GM18526 (cell line): ENCODE results near the gene DUSP19.

Source experiments
- POLR2A ChIP-seq: IDR thresholded peaks from 3 replicates; pipeline ENCODE4 v1.6.1; 2011; ENCODE audit not compliant: insufficient read length; ENCODE audit errors: extremely low read depth

The DUSP19 gene

DNA sequence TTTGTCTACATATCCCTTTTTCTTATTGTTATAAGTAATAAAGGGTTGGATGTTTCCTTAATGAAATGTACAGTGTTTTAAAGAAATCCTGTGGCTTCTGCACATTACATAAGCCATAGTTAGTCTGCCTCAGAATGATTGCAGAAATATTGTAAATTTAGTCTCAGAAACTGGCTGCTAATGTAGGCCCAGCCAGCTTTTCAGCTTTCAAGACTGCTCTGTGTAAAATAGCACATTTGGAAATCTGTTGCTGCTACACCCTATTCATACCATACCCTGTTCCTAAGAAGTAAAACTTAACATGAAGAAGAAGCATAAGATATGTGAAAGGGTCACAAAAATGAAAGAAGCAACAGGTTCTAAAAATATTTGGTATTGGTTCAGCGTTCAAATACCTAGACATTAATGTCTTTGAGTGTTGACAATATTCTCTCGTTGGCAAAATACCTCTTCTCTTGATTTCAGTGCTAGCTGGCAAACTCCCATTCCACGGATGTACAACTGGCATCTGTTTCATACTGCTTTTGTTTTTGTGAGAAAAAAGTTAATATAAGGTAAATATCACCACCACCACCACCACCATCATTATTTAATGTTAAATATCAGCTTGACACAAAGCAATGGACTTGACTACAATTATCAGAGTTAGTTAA is 21.1 kb upstream of the DUSP19 start:
- TF ChIP-seq POLR2A, result no peak

GRCh38 chr2:183059561-183059960 is 19.0 kb upstream of the DUSP19 start:
- TF ChIP-seq POLR2A, result no peak

- no peak for TF ChIP-seq POLR2A
These were observed 17.8 kb upstream of the DUSP19 start for GRCh38 chr2:183060571-183061231.

- no peak for TF ChIP-seq POLR2A
These were observed 15.5 kb upstream of the DUSP19 start for GRCh38 chr2:183063083-183063482.

GRCh38 chr2:183068561-183068960 is 10.0 kb upstream of the DUSP19 start:
- no peak for TF ChIP-seq POLR2A

GRCh38 chr2:183069174-183069573 is 9.4 kb upstream of the DUSP19 start:
- TF ChIP-seq POLR2A, result no peak

GRCh38 chr2:183070942-183071844 is 7.4 kb upstream of the DUSP19 start:
- no peak for TF ChIP-seq POLR2A

GRCh38 chr2:183072177-183072576 is 6.4 kb upstream of the DUSP19 start:
- no peak for TF ChIP-seq POLR2A

DNA sequence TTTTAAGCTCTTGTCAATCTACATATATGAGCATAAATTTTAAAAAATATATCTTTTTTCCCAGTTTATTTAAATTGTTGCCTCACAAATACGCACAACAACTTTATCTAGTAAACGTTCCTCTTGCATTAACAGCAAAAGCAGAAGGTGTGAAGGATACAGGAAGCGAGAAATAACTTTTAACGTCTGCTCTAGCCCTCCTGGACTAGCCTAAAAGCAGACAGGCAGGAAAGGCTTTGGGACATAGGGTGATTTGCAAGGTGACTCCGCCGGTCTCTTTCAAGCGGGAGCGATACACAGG is 434 bp upstream of the DUSP19 start:
- no peak for TF ChIP-seq POLR2A

GRCh38 chr2:183079139-183079775 is 710 bp downstream of the DUSP19 start:
- TF ChIP-seq POLR2A, result no peak

GRCh38 chr2:183081911-183082310 is 3.4 kb downstream of the DUSP19 start:
- TF ChIP-seq POLR2A, result no peak

DNA sequence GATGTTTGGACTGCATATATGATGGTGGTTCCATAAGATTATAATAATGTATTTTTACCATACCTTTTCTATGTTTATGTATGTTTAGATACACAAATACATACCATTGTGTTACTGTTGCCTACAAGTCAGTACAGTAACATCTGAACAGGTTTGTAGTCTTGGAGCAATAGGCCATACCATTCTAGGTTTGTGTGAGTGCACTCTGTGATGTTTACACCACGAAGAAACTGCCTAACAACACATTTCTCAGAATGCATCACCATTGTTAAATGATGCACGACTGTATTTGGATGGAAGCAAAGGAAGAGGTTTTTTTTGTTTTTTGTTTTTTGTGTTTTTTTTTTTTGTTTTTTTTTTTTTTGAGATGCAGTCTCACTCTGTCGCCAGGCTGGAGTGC is 9.5 kb downstream of the DUSP19 start:
- no peak for TF ChIP-seq POLR2A

DNA sequence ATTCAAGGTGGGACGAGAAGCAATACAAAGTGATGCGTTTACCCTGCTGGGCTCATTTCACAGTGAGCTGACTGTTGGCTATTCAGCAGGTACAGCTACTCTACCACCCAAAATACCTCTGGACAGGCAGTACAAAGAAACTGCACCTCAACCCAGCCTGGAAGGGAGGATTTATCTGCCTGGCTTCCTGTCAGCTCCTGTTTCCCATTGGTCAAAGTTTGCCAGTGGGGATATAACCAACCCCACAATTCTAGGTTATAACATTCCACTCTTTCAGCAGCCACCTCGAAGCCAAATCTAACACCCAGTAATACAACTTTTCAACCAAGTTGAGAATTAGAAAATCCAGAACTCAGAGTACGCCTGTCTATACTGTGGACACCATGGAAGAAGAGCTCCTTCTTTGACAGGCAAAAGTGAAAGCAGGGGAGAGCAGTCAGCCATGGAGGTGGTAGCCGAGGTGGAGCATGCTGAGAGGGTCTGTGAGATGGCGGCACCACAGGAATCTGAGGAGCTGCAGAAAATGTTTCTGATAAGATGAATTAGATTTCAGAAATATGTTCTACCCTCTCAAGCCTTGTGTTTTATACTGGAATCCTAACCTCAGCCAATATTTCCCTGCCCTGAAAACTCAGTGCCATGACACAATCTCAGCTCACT is 10.8 kb downstream of the DUSP19 start:
- no peak for TF ChIP-seq POLR2A

DNA sequence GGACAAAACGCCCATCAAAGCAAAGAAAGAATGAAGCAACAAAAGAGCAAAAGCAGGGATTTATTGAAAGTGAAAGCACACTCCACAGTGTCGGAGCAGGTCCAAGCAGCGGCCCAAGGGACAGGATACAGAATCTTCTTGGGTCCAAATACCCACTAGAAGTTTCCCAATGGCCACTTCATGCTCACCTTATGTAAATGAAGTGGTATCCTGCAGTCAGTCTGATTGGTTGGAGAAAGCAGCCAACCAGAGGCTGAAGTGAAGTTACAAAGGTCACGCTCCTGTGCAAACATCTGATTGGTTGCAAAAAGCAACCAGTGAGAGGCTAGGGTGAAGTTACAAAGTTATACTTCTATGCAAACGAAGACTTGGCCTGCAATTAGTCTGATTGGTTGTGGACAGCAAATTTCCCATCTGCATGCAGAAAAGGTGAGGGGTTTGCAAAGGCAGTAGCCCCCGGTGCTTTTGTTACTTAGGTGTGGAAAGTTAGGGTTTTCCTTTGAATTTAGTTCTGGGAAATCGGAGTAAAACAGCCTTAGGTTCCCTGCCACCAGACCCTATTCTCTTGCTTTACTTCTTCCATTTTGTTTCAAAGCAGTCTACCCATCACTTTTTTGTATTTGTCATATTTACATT is 12.9 kb downstream of the DUSP19 start:
- TF ChIP-seq POLR2A, result no peak

DNA sequence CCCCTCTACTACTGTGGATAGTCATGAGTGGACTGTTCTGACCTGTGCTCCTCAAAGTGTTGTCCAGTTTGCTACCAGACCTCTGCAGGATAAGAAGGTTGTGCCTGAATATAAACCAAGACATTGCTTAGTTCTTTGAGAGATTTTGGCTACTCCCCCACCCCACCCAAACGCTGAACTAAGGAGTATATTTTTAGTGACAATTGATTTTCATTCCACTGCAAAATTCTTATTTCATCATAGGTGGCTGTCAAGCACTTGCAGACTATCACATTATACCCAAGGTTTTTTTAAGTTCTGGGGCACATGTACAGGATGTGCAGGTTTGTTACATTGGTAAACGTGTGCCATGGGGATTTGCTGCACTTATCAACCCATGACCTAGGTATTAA is 13.4 kb downstream of the DUSP19 start:
- no peak for TF ChIP-seq POLR2A
